Liver (tissue), 9 donors: ENCODE measurements around the gene MIR17HG. TPM values are rescaled to one million over a fixed set of nuclear protein-coding genes. Genes with fewer than 3 reads are reported as not detected.

Source experiments
- DNase-seq: peaks from one replicate; pipeline ENCODE4 v3.0.0-alpha.2; 2017; ENCODE audit warnings: low spot score
- H3K27ac ChIP-seq, 2 donors: one replicate each; pipeline ENCODE4 v1.7.0; 2013; ENCODE audit warnings: inconsistent platforms in 2 of 2, low read length in 2 of 2, control low read depth in 1 of 2, low read depth in 1 of 2, mild to moderate bottlenecking in 1 of 2
- H3K27me3 ChIP-seq, 4 donors: one replicate each; pipeline versions ENCODE4 v1.6.1 to v1.7.0; 2013; ENCODE audit warnings: low read length in 3 of 4, inconsistent platforms in 1 of 4, mild to moderate bottlenecking in 1 of 4, moderate library complexity in 1 of 4; ENCODE audit not compliant: control insufficient read depth in 4 of 4, insufficient read depth in 4 of 4
- H3K36me3 ChIP-seq, 4 donors: one replicate each; pipeline versions ENCODE4 v1.6.1 to v1.7.0; 2013; ENCODE audit warnings: low read length in 3 of 4, mild to moderate bottlenecking in 3 of 4, low read depth in 1 of 4, moderate library complexity in 1 of 4; ENCODE audit not compliant: control insufficient read depth in 4 of 4, insufficient read depth in 3 of 4
- H3K4me1 ChIP-seq, 4 donors: one replicate each; pipeline versions ENCODE4 v1.6.1 to v1.7.0; 2013; ENCODE audit warnings: low read length in 3 of 4, mild to moderate bottlenecking in 3 of 4, moderate library complexity in 1 of 4; ENCODE audit not compliant: control insufficient read depth in 4 of 4, insufficient read depth in 4 of 4
- H3K4me3 ChIP-seq, 3 donors: one replicate each; pipeline versions ENCODE4 v1.6.1 to v1.7.0; 2013; ENCODE audit warnings: low read length in 3 of 3, control low read depth in 1 of 3, low read depth in 1 of 3, mild to moderate bottlenecking in 1 of 3
- H3K9ac ChIP-seq, 2 donors: one replicate each; pipeline ENCODE4 v1.7.0; 2013; ENCODE audit warnings: low read length in 2 of 2, mild to moderate bottlenecking in 2 of 2, moderate library complexity in 2 of 2, control low read depth in 1 of 2, low read depth in 1 of 2
- H3K9me3 ChIP-seq, 4 donors: one replicate each; pipeline versions ENCODE4 v1.6.1 to v1.7.0; 2013; ENCODE audit warnings: low read length in 3 of 4; ENCODE audit not compliant: control insufficient read depth in 4 of 4
- ATF3 ChIP-seq: IDR thresholded peaks from 2 replicates; pipeline ENCODE4 v1.6.1; 2016; ENCODE audit warnings: antibody characterized with exemption
- CTCF ChIP-seq: fragments of 150-350 bp; IDR thresholded peaks from 2 replicates; pipeline ENCODE4 v1.5.1; 2017; ENCODE audit warnings: improper control_type of control experiment, low read depth, low read length; ENCODE audit not compliant: missing input control
- EGR1 ChIP-seq, 2 donors: IDR thresholded peaks; 2 replicates each; pipeline ENCODE4 v1.6.1; 2016 to 2018; ENCODE audit warnings: antibody characterized with exemption in 2 of 2, low read depth in 2 of 2
- FOXA1 ChIP-seq: IDR thresholded peaks from 2 replicates; pipeline ENCODE4 v1.6.1; 2016; ENCODE audit warnings: antibody characterized with exemption
- FOXA2 ChIP-seq: IDR thresholded peaks from 2 replicates; pipeline ENCODE4 v1.6.1; 2016; ENCODE audit warnings: antibody characterized with exemption
- GABPA ChIP-seq, 2 donors: IDR thresholded peaks in 1 of 2; conservative IDR thresholded peaks in 1 of 2; 2 replicates each; pipeline ENCODE4 v1.6.1; 2016; ENCODE audit warnings: antibody characterized with exemption in 2 of 2, mild to moderate bottlenecking in 1 of 2, moderate library complexity in 1 of 2
- HNF4G ChIP-seq: IDR thresholded peaks from 2 replicates; pipeline ENCODE4 v1.6.1; 2016; ENCODE audit warnings: antibody characterized with exemption
- JUND ChIP-seq, 2 donors: IDR thresholded peaks; 2 replicates each; pipeline ENCODE4 v1.6.1; 2016; ENCODE audit warnings: antibody characterized with exemption in 2 of 2
- MAX ChIP-seq: IDR thresholded peaks from 2 replicates; pipeline ENCODE4 v1.6.1; 2016; ENCODE audit warnings: antibody characterized with exemption
- NR2F2 ChIP-seq: IDR thresholded peaks from 2 replicates; pipeline ENCODE4 v1.6.1; 2016; ENCODE audit warnings: antibody characterized with exemption
- RAD21 ChIP-seq, 2 donors: IDR thresholded peaks; 2 replicates each; pipeline ENCODE4 v1.6.1; 2016; ENCODE audit warnings: antibody characterized with exemption in 2 of 2, mild to moderate bottlenecking in 2 of 2
- REST ChIP-seq: IDR thresholded peaks from 2 replicates; pipeline ENCODE4 v1.6.1; 2016; ENCODE audit warnings: antibody characterized with exemption, mild to moderate bottlenecking
- RXRA ChIP-seq, 2 donors: IDR thresholded peaks; 2 replicates each; pipeline ENCODE4 v1.6.1; 2017 to 2018; ENCODE audit warnings: antibody characterized with exemption in 2 of 2, mild to moderate bottlenecking in 1 of 2
- SP1 ChIP-seq: IDR thresholded peaks from 2 replicates; pipeline ENCODE4 v1.6.1; 2018; ENCODE audit warnings: antibody characterized with exemption, mild to moderate bottlenecking
- TAF1 ChIP-seq: conservative IDR thresholded peaks from 2 replicates; pipeline ENCODE4 v1.6.1; 2016; ENCODE audit warnings: antibody characterized with exemption, mild to moderate bottlenecking
- YY1 ChIP-seq: IDR thresholded peaks from 2 replicates; pipeline ENCODE4 v1.6.1; 2016; ENCODE audit warnings: antibody characterized with exemption, mild to moderate bottlenecking
- ZBTB33 ChIP-seq: IDR thresholded peaks from 2 replicates; pipeline ENCODE4 v1.6.1; 2016; ENCODE audit warnings: antibody characterized with exemption
- WGBS: extraction: QIAGEN DNeasy Blood & Tissue Kit; methylation state at CpG from one replicate; pipeline ENCODE4 v1.1.7; 2013; 5-methylcytosine and 5-hydroxymethylcytosine counted together
- polyA plus RNA-seq, 2 donors: library from polyadenylated mRNA; stranded (reverse) in 1 of 2; unstranded in 1 of 2; fragments of 200-250 nt in 1 of 2; fragments of >200 nt in 1 of 2; fragmentation: Nextera tagmentation in 1 of 2; extraction: Ambion mirVana in 1 of 2; gene quantifications; one replicate each; pipeline versions ENCODE4 v1.2.1 to v1.2.3, GENCODE V29; 2013 to 2015
- total RNA-seq, 2 donors: library from RNA; depleted of rRNA; stranded (reverse); fragments of >200 nt; gene quantifications; one replicate each; pipeline ENCODE4 v1.2.3, GENCODE V29; 2014
- donor health status: healthy.
- donor health status: healthy.
- donor health status: healthy.
- donor health status: healthy.
- donor health status: healthy.

The MIR17HG gene
- total and polyA plus RNA-seq, 4 donors: 0.27 to 7.7 (median 4.4) TPM

GRCh38 chr13:91328726-91329125, 18.8 kb upstream of the MIR17HG start:
- Histone ChIP-seq H3K4me1 (no peaks in the 10 kb centered on the region), H3K9ac (no peak overlapping the region), H3K36me3 (no peaks in the 10 kb centered on the region), H3K27ac (no peak overlapping the region), H3K9me3 (no peaks in the 10 kb centered on the region), H3K4me3 (no peak overlapping the region), H3K27me3 (no peaks in the 10 kb centered on the region)
- TF ChIP-seq ZBTB33: no peak
- TF ChIP-seq RXRA (IDR thresholded peaks at IDR 0.05): no peak
- TF ChIP-seq NR2F2: no peak
- TF ChIP-seq YY1: no peak
- no peak for TF ChIP-seq CTCF
- no peak for TF ChIP-seq HNF4G
- TF ChIP-seq FOXA1: no peak
- no peak for TF ChIP-seq ATF3
- no peak for TF ChIP-seq GABPA (IDR thresholded peaks at IDR 0.05 in 1 of 2, conservative IDR thresholded peaks at IDR 0.05 in 1 of 2)
- no peak for TF ChIP-seq REST
- TF ChIP-seq EGR1 (IDR thresholded peaks at IDR 0.05; ENCODE audit: low read depth in 2 of 2): no peak
- TF ChIP-seq RAD21 (IDR thresholded peaks at IDR 0.05): no peak
- TF ChIP-seq JUND (IDR thresholded peaks at IDR 0.05): no peak
- no peak for TF ChIP-seq FOXA2
- TF ChIP-seq SP1: no peak
- no peak for TF ChIP-seq TAF1
- no peak for TF ChIP-seq MAX
- WGBS: 87% methylated on average over 1 of the region's 1 CpG
- DNase-seq: no peak

DNA sequence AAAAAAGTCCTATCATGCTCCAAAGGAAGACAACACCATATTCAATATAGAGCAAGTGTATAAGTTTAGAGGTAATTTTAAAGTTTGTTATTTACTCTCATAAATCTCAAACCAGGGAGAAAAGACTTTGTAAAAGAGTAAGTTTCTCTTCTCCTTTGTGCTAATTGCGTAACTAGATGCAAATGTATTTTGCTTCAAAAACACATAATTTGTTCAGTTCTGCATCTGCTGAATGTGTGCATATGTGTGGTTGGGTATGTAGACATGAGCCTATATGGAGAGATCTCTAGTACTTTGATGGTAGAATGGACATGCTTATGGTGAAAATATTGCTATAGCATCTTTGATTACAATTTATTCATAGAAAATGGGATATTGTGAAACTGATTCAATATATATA, 17.8 kb upstream of the MIR17HG start:
- no peaks in the 10 kb centered on the region for H3K36me3 ChIP-seq
- WGBS: 91% methylated on average over 1 of the region's 1 CpG
- no peak overlapping the region for H3K27ac ChIP-seq
- no peaks in the 10 kb centered on the region for H3K27me3 ChIP-seq
- no peak overlapping the region for H3K4me3 ChIP-seq
- no peak for DNase-seq
- no peaks in the 10 kb centered on the region for H3K4me1 ChIP-seq
- no peaks in the 10 kb centered on the region for H3K9me3 ChIP-seq
- H3K9ac ChIP-seq: no peak overlapping the region
- TF ChIP-seq RXRA (IDR thresholded peaks at IDR 0.05) (no peak), NR2F2 (no peak), JUND (IDR thresholded peaks at IDR 0.05) (no peak), MAX (no peak), RAD21 (IDR thresholded peaks at IDR 0.05) (no peak), TAF1 (no peak), FOXA2 (no peak), SP1 (no peak), REST (no peak), FOXA1 (no peak), CTCF (no peak)
